ENCODE results near the gene TCL1B.

Gene TCL1B

GRCh38 chr14:95677179-95677835 is 8.9 kb upstream of the TCL1B start:
- peaks cover 5% of the 10 kb centered on the region; the same call in 1 of the 2 replicates for H3F3A ChIP-seq (ENCODE audit: insufficient read depth)
- no peaks in the 10 kb centered on the region for H3K9me2 ChIP-seq (replicated peaks; ENCODE audit: insufficient read depth, low read length)
- no peak overlapping the region for H3K4me2 ChIP-seq (ENCODE audit: low read depth, low read length, poor library complexity, severe bottlenecking)

GRCh38 chr14:95679148-95679815 is 6.9 kb upstream of the TCL1B start:
- Histone ChIP-seq H3K9me3 (ENCODE audit: insufficient read depth, low read length) (no peaks in the 10 kb centered on the region), H3K79me2 (ENCODE audit: insufficient read depth, low read length) (no peaks in the 10 kb centered on the region), H4K20me1 (ENCODE audit: low read depth, low read length) (no peaks in the 10 kb centered on the region), H3K27ac (ENCODE audit: low read depth, low read length) (peak overlapping the region; percentile 55; the same call in 1 of the 2 replicates), H3F3A (ENCODE audit: insufficient read depth) (peaks cover 7% of the 10 kb centered on the region; the same call in 1 of the 2 replicates), H3K27me3 (ENCODE audit: low read length) (no peaks in the 10 kb centered on the region), H3K36me3 (ENCODE audit: low read length) (no peaks in the 10 kb centered on the region), H3K4me2 (ENCODE audit: low read depth, low read length, poor library complexity, severe bottlenecking) (peak overlapping the region; percentile 31), H3K9me2 (replicated peaks; ENCODE audit: insufficient read depth, low read length) (no peaks in the 10 kb centered on the region), H3K9ac (ENCODE audit: low read length) (no peak overlapping the region), H2AFZ (ENCODE audit: low read depth, low read length, severe bottlenecking) (no peak overlapping the region), H3K4me3 (ENCODE audit: insufficient read depth, low read length, poor library complexity, severe bottlenecking) (no peak overlapping the region)
- TF ChIP-seq, protein P1, sequence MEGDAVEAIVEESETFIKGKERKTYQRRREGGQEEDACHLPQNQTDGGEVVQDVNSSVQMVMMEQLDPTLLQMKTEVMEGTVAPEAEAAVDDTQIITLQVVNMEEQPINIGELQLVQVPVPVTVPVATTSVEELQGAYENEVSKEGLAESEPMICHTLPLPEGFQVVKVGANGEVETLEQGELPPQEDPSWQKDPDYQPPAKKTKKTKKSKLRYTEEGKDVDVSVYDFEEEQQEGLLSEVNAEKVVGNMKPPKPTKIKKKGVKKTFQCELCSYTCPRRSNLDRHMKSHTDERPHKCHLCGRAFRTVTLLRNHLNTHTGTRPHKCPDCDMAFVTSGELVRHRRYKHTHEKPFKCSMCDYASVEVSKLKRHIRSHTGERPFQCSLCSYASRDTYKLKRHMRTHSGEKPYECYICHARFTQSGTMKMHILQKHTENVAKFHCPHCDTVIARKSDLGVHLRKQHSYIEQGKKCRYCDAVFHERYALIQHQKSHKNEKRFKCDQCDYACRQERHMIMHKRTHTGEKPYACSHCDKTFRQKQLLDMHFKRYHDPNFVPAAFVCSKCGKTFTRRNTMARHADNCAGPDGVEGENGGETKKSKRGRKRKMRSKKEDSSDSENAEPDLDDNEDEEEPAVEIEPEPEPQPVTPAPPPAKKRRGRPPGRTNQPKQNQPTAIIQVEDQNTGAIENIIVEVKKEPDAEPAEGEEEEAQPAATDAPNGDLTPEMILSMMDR (IDR thresholded peaks at IDR 0.05; ENCODE audit: insufficient read depth, low read length, poor library complexity, severe bottlenecking): no peak
- no peak for TF ChIP-seq EZH2phosphoT487 (conservative IDR thresholded peaks at IDR 0.05; ENCODE audit: low read length)

More at GRCh38 chr14:95677179-95677835, 8.9 kb upstream of the TCL1B start:
- Histone ChIP-seq H3K27ac (ENCODE audit: low read depth, low read length) (no peak overlapping the region), H3K79me2 (ENCODE audit: insufficient read depth, low read length) (no peaks in the 10 kb centered on the region), H3K36me3 (ENCODE audit: low read length) (no peaks in the 10 kb centered on the region), H2AFZ (ENCODE audit: low read depth, low read length, severe bottlenecking) (no peak overlapping the region), H3K4me3 (ENCODE audit: insufficient read depth, low read length, poor library complexity, severe bottlenecking) (no peak overlapping the region), H3K27me3 (ENCODE audit: low read length) (no peaks in the 10 kb centered on the region), H4K20me1 (ENCODE audit: low read depth, low read length) (no peaks in the 10 kb centered on the region), H3K9ac (ENCODE audit: low read length) (no peak overlapping the region), H3K9me3 (ENCODE audit: insufficient read depth, low read length) (no peaks in the 10 kb centered on the region)
- TF ChIP-seq EZH2phosphoT487 (conservative IDR thresholded peaks at IDR 0.05; ENCODE audit: low read length): no peak
- TF ChIP-seq, protein P1 (IDR thresholded peaks at IDR 0.05; ENCODE audit: insufficient read depth, low read length, poor library complexity, severe bottlenecking): no peak

GRCh38 chr14:95679998-95680735 is 6.1 kb upstream of the TCL1B start:
- Histone ChIP-seq H3K4me2 (ENCODE audit: low read depth, low read length, poor library complexity, severe bottlenecking) (peak overlapping the region; percentile 31), H3K79me2 (ENCODE audit: insufficient read depth, low read length) (no peaks in the 10 kb centered on the region), H3F3A (ENCODE audit: insufficient read depth) (peaks cover 7% of the 10 kb centered on the region; the same call in 1 of the 2 replicates), H4K20me1 (ENCODE audit: low read depth, low read length) (no peaks in the 10 kb centered on the region), H3K9ac (ENCODE audit: low read length) (peak overlapping the region; percentile 42), H3K27me3 (ENCODE audit: low read length) (no peaks in the 10 kb centered on the region), H3K9me3 (ENCODE audit: insufficient read depth, low read length) (no peaks in the 10 kb centered on the region), H3K9me2 (replicated peaks; ENCODE audit: insufficient read depth, low read length) (no peaks in the 10 kb centered on the region), H3K27ac (ENCODE audit: low read depth, low read length) (peak overlapping the region; percentile 55), H3K36me3 (ENCODE audit: low read length) (no peaks in the 10 kb centered on the region), H2AFZ (ENCODE audit: low read depth, low read length, severe bottlenecking) (peak overlapping the region; percentile 17), H3K4me3 (ENCODE audit: insufficient read depth, low read length, poor library complexity, severe bottlenecking) (no peak overlapping the region)
- no peak for TF ChIP-seq EZH2phosphoT487 (conservative IDR thresholded peaks at IDR 0.05; ENCODE audit: low read length)
- TF ChIP-seq, protein P1 (IDR thresholded peaks at IDR 0.05; ENCODE audit: insufficient read depth, low read length, poor library complexity, severe bottlenecking): peak; percentile 42
